Measurements from ENCODE around the gene FAM169A.

DNA sequence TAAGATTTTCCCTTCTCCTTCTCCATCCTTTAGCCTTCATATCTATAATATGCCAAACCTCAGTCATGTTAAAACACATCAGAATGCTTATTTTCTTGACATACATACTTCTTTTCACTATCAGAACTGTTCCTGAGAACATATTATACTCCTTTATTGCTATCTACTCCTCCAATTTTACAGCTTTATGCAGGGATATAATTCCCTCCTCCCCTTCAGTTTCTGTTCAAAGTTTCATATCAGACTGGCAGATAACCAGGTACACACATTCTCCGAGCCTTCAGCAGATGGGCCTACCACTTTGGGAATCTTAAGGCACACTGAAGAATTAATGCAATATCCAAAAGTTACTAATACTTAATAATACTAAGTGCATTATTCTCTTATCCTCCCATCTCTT is 29.1 kb downstream of the FAM169A start:
- TF ChIP-seq ARNTL (CRISPR knock-in tag; IDR thresholded peaks at IDR 0.05; ENCODE audit: borderline replicate concordance, low read depth) (no peak), GLIS3 (CRISPR knock-in tag; IDR thresholded peaks at IDR 0.05) (no peak), ZFP30 (CRISPR knock-in tag; IDR thresholded peaks at IDR 0.05) (no peak), ZNF70 (CRISPR knock-in tag; IDR thresholded peaks at IDR 0.05) (no peak), PPARA (CRISPR knock-in tag; IDR thresholded peaks at IDR 0.05; ENCODE audit: borderline replicate concordance) (no peak), CSDC2 (CRISPR knock-in tag; IDR thresholded peaks at IDR 0.05) (no peak), TCF4 (CRISPR knock-in tag; IDR thresholded peaks at IDR 0.05; ENCODE audit: borderline replicate concordance) (no peak), ESRRG (CRISPR knock-in tag; IDR thresholded peaks at IDR 0.05) (no peak), TOX (CRISPR knock-in tag; IDR thresholded peaks at IDR 0.05; ENCODE audit: borderline replicate concordance) (no peak)
- TF ChIP-seq, protein P1, sequence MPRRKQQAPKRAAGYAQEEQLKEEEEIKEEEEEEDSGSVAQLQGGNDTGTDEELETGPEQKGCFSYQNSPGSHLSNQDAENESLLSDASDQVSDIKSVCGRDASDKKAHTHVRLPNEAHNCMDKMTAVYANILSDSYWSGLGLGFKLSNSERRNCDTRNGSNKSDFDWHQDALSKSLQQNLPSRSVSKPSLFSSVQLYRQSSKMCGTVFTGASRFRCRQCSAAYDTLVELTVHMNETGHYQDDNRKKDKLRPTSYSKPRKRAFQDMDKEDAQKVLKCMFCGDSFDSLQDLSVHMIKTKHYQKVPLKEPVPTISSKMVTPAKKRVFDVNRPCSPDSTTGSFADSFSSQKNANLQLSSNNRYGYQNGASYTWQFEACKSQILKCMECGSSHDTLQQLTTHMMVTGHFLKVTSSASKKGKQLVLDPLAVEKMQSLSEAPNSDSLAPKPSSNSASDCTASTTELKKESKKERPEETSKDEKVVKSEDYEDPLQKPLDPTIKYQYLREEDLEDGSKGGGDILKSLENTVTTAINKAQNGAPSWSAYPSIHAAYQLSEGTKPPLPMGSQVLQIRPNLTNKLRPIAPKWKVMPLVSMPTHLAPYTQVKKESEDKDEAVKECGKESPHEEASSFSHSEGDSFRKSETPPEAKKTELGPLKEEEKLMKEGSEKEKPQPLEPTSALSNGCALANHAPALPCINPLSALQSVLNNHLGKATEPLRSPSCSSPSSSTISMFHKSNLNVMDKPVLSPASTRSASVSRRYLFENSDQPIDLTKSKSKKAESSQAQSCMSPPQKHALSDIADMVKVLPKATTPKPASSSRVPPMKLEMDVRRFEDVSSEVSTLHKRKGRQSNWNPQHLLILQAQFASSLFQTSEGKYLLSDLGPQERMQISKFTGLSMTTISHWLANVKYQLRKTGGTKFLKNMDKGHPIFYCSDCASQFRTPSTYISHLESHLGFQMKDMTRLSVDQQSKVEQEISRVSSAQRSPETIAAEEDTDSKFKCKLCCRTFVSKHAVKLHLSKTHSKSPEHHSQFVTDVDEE (CRISPR knock-in tag; IDR thresholded peaks at IDR 0.05), result no peak
- TF ChIP-seq, protein P2, sequence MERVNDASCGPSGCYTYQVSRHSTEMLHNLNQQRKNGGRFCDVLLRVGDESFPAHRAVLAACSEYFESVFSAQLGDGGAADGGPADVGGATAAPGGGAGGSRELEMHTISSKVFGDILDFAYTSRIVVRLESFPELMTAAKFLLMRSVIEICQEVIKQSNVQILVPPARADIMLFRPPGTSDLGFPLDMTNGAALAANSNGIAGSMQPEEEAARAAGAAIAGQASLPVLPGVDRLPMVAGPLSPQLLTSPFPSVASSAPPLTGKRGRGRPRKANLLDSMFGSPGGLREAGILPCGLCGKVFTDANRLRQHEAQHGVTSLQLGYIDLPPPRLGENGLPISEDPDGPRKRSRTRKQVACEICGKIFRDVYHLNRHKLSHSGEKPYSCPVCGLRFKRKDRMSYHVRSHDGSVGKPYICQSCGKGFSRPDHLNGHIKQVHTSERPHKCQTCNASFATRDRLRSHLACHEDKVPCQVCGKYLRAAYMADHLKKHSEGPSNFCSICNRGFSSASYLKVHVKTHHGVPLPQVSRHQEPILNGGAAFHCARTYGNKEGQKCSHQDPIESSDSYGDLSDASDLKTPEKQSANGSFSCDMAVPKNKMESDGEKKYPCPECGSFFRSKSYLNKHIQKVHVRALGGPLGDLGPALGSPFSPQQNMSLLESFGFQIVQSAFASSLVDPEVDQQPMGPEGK (CRISPR knock-in tag; IDR thresholded peaks at IDR 0.05; ENCODE audit: borderline replicate concordance), result no peak

All from SK-N-SH treated with all-trans-retinoic acid at 6 μM for 48 hours (cell line).